ENCODE data around the gene COL2A1.

DNA sequence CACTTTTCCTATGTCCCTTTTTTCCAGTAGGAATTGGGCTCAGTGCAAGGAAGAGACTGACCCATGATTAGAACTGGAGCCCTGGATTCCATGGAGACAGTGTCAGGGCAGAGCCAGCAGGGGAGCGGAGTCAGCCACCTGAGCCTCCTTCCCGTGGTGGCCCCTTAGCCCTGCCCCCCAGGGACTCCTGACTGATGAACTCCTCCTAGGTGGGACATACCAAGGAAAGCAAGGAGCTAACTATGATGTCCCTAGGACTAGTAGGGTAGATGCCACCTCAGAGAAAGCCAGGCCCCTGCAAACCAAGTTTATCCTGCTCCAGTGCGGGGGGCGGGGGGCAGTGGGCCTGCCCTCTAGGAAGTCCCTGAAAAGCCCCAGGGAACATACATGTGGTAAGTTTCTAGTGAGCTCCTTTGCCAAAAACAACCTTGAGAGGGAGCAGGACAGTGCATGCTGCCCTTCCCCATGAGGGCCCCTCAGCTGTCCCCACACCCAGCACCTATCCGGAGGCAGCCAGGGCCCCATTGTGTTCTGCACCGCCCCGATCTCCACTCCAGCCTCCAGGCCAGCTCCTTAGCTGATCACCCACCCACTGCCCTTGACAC, 6.2 kb upstream of the COL2A1 start:
- TF ChIP-seq POLR2AphosphoS5 (IDR thresholded peaks at IDR 0.05; ENCODE audit: low read depth, low read length) (no peak), CTCF (IDR thresholded peaks at IDR 0.05) (no peak)
